ENCODE measurements around the gene NECAP2.
"Not testable (repeated sequence)": the region's sequence is repeated elsewhere in the genome, so short reads cannot be mapped to it uniquely, and the experiment has no call there.

The NECAP2 gene

DNA sequence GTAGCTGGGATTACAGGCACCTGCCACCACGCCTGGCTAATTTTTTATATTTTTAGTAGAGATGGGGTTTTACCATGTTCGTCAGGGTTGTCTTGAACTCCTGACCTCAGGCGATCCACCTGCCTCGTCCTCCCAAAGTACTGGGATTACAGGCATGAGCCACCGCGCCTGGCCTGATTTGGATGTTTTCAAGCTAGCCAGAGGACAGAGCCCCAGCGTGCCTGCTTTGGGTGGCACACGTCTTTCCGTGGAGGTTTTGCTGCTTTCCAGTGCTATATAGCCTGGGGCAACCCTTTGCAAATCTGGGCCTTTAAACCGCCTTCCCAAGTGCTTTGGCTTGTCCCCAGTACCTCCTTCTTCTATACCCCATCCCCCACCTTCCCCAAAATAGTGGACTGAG lies 15.6 kb downstream of the NECAP2 start:
- H3K4me1 Mint-ChIP-seq = not testable (repeated sequence)
- H3K27ac Mint-ChIP-seq = peak overlapping the region; percentile 60

DNA sequence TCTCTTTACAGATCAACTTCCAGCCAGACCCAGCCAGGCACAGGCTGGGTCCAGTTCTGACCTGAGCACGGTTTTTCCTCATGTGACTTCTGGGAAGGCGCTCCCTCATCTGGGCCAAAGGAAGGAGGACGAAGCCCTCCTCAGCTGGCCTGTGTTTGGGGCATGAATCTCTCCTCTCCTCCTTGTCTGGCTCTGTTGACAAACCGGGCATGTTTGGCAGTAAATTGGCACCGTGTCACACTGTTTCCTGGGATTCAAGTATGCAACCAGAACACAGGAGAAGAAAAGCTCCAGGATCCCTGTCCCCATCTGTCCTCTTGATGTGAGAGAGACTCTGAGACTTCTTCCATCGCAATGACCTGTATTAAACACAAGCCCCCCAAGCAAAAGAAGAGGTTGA lies 18.3 kb downstream of the NECAP2 start:
- no peaks in the 10 kb centered on the region for H3K4me1 Mint-ChIP-seq
- no peak overlapping the region for H3K27ac Mint-ChIP-seq
- H3K9me3 Mint-ChIP-seq = no peaks in the 10 kb centered on the region
- DNase-seq (ENCODE audit: low spot score in 2 of 2) (no peak), ATAC-seq (ENCODE audit: low read depth) (no peak)
- H3K36me3 Mint-ChIP-seq = peaks cover 19% of the 10 kb centered on the region
- no peaks in the 10 kb centered on the region for H3K27me3 Mint-ChIP-seq
- no peak overlapping the region for H3K4me3 Mint-ChIP-seq

More for the DNA sequence above, 15.6 kb downstream of the NECAP2 start:
- H3K4me3 Mint-ChIP-seq; DNase-seq (ENCODE audit: low spot score in 2 of 2); H3K9me3 Mint-ChIP-seq; H3K27me3 Mint-ChIP-seq; ATAC-seq (ENCODE audit: low read depth): not testable (repeated sequence)
- peaks cover 23% of the 10 kb centered on the region for H3K36me3 Mint-ChIP-seq

DNA sequence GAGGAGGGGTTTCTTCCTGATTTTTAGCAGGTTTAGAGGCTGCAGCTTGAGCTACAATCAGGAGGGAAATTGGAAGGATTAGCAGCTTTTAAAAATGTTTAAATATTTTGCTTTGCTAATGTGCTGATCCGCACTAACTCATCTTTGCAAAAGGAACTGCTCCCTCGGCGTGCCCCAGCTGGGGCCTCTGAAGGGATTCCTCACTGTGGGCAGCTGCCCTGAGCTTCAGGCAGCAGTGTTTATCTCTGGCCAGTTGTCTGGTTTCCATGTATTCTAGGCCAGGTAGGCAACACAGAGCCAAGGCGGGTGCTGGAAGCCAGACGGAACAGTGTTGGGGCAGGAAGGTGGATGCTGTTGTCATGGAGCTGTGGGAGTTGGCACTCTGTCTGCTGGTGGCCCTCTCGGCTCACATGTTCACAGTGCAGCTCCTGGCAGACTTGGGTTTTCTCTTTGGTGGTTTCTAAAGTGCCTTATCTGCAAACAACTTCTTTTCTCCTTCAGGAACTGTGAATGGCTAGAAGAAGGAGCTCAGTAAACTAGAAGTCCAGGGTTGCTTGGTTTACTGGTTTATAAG lies 18.9 kb downstream of the NECAP2 start:
- no peak for DNase-seq (ENCODE audit: low spot score in 2 of 2)
- no peak for ATAC-seq (ENCODE audit: low read depth)
- H3K27me3 Mint-ChIP-seq = no peaks in the 10 kb centered on the region
- no peaks in the 10 kb centered on the region for H3K9me3 Mint-ChIP-seq
- H3K36me3 Mint-ChIP-seq = peaks cover 19% of the 10 kb centered on the region
- no peaks in the 10 kb centered on the region for H3K4me1 Mint-ChIP-seq
- no peak overlapping the region for H3K4me3 Mint-ChIP-seq
- no peak overlapping the region for H3K27ac Mint-ChIP-seq

DNA sequence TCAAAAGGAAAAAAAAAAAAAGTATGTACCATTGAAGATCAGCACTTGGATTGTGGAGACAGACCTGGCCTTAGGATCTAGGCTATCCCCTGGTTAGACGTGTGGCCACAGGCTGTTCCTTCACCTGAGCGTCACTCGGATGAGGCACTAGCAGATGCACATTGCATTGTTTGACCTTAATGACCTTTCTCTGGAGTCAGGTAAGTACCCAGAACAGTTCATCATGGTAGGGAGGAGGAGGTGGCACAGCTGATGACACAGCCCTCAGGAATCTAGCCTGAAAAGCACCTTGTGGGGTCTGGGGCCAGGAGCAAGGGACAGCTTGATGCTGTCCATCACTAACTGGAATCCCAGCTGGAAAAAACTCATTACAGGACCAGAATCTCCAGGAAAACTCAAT lies 21.2 kb downstream of the NECAP2 start:
- no peak overlapping the region for H3K27ac Mint-ChIP-seq
- ATAC-seq (ENCODE audit: low read depth) (no peak), DNase-seq (ENCODE audit: low spot score in 2 of 2) (no peak)
- H3K27me3 Mint-ChIP-seq = no peaks in the 10 kb centered on the region
- peaks cover 13% of the 10 kb centered on the region for H3K36me3 Mint-ChIP-seq
- no peaks in the 10 kb centered on the region for H3K4me1 Mint-ChIP-seq
- H3K9me3 Mint-ChIP-seq = no peaks in the 10 kb centered on the region
- H3K4me3 Mint-ChIP-seq = no peak overlapping the region

DNA sequence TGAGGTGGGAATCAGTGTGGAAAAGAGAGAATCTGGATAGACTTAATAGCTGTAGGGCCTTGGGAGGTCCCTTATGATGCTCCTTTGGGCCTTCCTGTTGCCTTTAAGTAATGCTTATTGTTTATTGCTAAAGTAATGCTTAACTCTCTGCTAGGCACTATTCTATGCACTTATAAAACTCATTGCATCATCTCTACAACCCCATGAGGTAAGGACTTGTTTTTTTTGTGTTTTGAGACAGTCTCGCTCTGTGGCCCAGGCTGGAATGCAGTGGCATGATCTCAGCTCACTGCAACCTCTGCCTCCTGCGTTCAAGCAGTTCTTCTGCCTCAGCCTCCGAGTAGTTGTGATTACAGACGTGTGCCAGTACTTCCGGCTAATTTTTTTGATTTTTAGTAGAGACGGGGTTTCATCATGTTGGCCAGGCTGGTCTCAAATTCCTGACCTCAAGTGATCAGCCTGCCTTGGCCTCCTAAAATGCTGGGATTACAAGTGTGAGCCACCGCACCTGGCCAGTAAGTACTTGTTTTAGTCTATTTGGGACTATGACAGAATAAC lies 22.3 kb downstream of the NECAP2 start:
- Mint-ChIP-seq H3K27ac (no peak overlapping the region), H3K4me1 (no peaks in the 10 kb centered on the region), H3K4me3 (no peak overlapping the region), H3K36me3 (peaks cover 13% of the 10 kb centered on the region), H3K9me3 (no peaks in the 10 kb centered on the region), H3K27me3 (no peaks in the 10 kb centered on the region)
- no peak for DNase-seq (ENCODE audit: low spot score in 2 of 2)
- ATAC-seq (ENCODE audit: low read depth) = no peak

DNA sequence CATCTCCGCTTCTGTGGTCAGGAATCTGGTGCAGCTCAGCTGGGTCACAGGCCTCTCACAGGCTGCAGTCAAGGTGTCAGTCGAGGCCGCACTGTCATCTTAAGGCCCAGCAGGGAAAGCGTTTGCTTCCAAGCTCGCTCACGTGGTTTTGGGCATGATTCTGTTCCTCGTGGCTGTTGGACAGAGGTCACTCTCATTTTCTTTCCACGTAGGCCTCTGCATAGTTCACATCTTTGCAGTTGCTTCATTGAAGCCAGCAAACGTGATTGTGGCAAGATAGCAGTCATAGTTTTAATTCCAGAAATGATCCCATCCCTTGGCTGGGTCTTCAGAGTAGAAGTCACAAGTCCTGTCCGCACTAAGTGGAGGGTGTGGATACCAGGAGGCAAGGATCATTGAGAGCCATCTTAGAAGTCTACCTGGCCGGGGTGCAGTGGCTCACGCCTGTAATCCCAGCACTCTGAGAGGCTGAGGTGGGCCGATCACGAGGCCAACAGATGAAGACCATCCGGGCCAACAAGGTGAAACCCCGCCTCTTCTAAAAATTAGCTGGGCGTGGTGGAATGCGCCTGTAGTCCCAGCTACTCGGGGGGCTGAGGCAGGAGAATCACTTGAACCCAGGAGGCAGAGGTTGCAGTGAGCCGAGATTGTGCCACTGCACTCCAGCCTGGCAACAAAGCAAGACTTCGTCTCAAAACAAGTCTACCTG lies 24.5 kb downstream of the NECAP2 start:
- DNase-seq (ENCODE audit: low spot score in 2 of 2) = no peak
- H3K9me3 Mint-ChIP-seq = no peaks in the 10 kb centered on the region
- H3K27me3 Mint-ChIP-seq = no peaks in the 10 kb centered on the region
- H3K27ac Mint-ChIP-seq = no peak overlapping the region
- no peak for ATAC-seq (ENCODE audit: low read depth)
- H3K4me1 Mint-ChIP-seq = no peaks in the 10 kb centered on the region
- H3K36me3 Mint-ChIP-seq = peaks cover 12% of the 10 kb centered on the region
- H3K4me3 Mint-ChIP-seq = no peak overlapping the region

DNA sequence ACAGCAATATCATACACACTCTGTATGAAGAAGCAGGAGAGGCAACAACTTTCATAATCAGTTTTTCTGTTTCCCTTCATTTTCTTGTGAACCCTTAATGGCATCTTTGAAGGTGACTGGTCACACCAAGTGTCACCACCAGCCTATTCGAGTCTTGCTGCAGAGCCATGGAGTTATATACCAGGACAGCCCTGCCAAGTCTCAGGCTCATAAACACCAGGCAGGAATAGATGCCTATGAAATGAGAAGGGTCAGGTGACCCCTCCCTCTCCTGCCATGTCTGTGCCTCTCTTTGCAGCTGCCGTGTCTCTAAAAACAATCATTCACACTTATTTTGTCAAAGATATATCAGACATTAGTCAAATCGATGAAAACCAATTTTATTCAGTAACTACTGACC lies 28.0 kb downstream of the NECAP2 start:
- Mint-ChIP-seq H3K4me1 (no peaks in the 10 kb centered on the region), H3K9me3 (no peaks in the 10 kb centered on the region), H3K27ac (no peak overlapping the region), H3K36me3 (peaks cover 16% of the 10 kb centered on the region), H3K27me3 (no peaks in the 10 kb centered on the region), H3K4me3 (no peak overlapping the region)
- ATAC-seq (ENCODE audit: low read depth) = no peak
- no peak for DNase-seq (ENCODE audit: low spot score in 2 of 2)

DNA sequence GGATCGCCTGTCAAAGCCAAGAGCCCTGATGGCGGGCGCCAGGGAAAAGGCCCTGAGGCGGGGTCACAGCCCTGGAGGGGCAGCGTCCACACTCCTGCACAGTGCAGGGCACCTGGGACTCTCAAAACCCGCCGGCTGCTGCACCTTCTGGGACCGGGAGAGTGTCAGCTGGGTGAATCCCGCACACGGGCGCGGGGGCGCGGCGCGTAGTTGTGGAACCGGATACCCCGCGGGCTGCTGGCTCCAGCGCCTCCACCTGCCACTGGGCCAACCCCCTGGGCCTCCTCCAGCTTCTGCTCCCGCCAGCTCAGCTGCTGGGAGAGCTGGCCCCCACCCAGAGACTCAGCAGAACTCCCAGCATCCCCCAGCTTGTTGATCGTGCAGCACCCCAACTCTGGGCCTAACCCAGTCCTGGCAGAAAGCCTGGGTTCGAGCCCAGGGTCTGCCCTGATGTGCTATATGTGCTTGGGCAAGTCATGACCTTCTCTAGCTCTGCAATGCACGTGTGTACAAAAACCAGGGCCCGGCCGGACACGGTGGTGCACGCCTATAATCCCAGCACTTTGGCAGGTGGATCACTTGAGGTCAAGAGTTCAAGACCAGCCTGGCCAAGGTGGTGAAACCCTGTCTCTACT lies 33.8 kb downstream of the NECAP2 start:
- no peak for DNase-seq (ENCODE audit: low spot score in 2 of 2)
- Mint-ChIP-seq H3K36me3 (peaks cover 27% of the 10 kb centered on the region), H3K27ac (no peak overlapping the region), H3K27me3 (no peaks in the 10 kb centered on the region), H3K9me3 (no peaks in the 10 kb centered on the region), H3K4me1 (no peaks in the 10 kb centered on the region), H3K4me3 (no peak overlapping the region)
- ATAC-seq (ENCODE audit: low read depth) = no peak

DNA sequence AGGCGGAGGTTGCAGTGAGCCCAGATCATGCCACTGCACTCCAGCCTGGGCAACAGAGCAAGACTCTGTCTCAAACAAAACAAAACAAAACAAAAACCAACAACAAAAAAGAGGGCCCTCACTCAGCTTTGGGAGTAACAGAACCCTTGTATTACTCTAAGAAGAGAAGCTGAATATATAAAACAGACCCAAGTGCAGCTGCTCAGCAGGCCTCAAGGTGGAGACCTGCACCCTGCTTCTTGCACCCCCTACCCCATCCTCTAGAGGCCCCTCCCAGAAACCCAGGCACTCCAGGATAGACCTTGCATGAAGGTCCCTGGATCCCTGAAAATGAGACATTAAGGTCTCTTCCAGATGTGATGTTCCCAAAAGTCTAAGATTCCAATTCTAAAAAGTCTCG lies 34.4 kb downstream of the NECAP2 start:
- H3K27ac Mint-ChIP-seq; H3K4me3 Mint-ChIP-seq; H3K4me1 Mint-ChIP-seq; H3K9me3 Mint-ChIP-seq; ATAC-seq (ENCODE audit: low read depth); DNase-seq (ENCODE audit: low spot score in 2 of 2); H3K27me3 Mint-ChIP-seq: not testable (repeated sequence)
- peaks cover 25% of the 10 kb centered on the region for H3K36me3 Mint-ChIP-seq

DNA sequence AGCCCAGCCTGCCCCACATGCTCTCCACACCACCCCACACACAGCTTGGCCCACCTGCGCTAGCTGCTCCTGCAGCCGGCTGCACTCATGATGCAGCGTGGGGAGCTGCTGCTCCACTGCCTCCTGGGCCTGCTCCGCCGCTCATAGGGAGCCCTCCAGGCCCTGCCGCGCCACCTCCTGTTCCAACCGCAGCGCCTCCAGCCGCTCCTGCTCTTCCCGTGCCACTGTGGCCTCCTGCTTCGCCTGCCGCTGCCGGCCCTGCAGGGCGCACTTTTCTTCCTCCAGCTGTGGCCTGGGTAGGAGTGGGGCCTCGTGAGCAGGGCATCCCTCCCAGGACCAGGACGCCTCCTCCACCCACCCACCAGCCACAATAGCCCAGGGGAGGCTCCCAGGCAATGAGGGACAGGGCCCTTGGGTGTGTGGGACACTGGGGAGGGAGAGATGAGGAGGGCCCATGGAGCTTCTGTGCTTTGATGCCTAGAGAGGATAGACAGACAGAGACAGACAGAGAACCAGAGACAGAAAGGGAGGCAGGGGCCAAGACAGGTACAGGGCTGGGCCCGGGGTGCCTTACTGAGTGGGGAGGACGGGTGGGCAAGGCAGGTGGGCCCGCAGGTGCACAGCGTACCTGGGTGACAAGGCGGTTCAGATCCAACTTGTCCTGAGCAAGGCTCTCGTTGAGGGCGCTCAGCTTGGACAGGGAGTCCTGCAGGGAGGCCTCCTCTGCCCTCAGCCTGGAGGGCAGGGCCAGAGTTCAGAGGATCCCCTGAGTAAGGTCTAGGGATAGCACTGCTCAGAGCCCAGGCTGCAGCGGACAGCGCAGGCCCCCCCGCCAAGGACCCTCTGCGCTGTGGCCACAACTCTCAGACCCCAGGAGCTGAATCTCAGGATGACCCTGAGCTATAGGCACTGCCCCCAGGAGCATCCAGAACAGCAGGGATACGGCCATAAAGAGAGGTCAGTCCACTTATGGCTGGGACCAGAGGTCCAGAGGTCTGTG lies 35.5 kb downstream of the NECAP2 start:
- H3K4me1 Mint-ChIP-seq; ATAC-seq (ENCODE audit: low read depth); H3K27ac Mint-ChIP-seq; H3K4me3 Mint-ChIP-seq; H3K27me3 Mint-ChIP-seq; H3K9me3 Mint-ChIP-seq; DNase-seq (ENCODE audit: low spot score in 2 of 2): not testable (repeated sequence)
- H3K36me3 Mint-ChIP-seq = peaks cover 29% of the 10 kb centered on the region

DNA sequence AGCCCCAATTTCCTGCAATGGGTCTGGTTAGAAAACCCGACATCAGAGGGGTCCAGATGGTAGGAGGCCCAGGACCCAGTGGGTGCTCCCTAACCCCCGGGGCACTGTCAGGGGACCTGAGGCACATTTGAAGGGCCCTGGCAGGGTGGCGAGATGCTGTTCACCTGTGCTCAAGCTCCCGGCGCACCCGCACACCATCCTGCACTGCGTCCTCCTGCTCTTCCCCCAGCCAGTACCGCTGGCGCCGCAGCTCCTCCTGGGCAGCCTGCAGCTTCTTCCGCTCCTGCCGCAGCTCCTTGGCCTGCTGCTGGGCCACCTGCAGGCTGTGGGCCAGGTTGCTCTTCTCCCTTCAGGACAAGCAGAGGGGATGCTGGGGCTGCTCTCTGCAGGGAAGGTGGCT lies 37.6 kb downstream of the NECAP2 start:
- peaks cover 26% of the 10 kb centered on the region for H3K36me3 Mint-ChIP-seq
- H3K9me3 Mint-ChIP-seq = no peaks in the 10 kb centered on the region
- no peak overlapping the region for H3K27ac Mint-ChIP-seq
- DNase-seq (ENCODE audit: low spot score in 2 of 2) (no peak), ATAC-seq (ENCODE audit: low read depth) (no peak)
- H3K4me1 Mint-ChIP-seq = no peaks in the 10 kb centered on the region
- H3K4me3 Mint-ChIP-seq = no peak overlapping the region
- H3K27me3 Mint-ChIP-seq = no peaks in the 10 kb centered on the region

DNA sequence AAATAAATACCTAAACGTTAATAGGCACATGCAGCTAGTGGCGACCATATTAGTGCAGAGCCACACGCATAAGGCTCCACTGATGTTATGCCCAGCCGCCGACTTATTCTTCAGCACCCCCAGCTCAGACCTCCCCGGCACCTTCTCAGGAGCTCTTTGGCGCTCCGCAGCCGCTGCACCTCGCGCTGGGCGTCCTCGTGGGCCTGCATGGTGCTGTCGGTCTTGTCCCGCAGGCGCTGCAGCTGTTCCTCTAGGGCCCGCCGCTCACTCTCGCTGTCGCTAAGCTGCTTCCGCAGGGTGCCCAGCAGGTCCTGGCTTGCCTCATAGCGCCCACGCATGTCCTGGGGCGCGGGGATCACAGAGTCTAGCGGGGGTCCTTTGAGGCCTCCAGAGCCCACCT lies 42.6 kb downstream of the NECAP2 start:
- not testable (repeated sequence) for DNase-seq (ENCODE audit: low spot score in 2 of 2); H3K4me1 Mint-ChIP-seq; H3K9me3 Mint-ChIP-seq; H3K27me3 Mint-ChIP-seq; H3K4me3 Mint-ChIP-seq; ATAC-seq (ENCODE audit: low read depth); H3K27ac Mint-ChIP-seq
- peaks cover 22% of the 10 kb centered on the region for H3K36me3 Mint-ChIP-seq

DNA sequence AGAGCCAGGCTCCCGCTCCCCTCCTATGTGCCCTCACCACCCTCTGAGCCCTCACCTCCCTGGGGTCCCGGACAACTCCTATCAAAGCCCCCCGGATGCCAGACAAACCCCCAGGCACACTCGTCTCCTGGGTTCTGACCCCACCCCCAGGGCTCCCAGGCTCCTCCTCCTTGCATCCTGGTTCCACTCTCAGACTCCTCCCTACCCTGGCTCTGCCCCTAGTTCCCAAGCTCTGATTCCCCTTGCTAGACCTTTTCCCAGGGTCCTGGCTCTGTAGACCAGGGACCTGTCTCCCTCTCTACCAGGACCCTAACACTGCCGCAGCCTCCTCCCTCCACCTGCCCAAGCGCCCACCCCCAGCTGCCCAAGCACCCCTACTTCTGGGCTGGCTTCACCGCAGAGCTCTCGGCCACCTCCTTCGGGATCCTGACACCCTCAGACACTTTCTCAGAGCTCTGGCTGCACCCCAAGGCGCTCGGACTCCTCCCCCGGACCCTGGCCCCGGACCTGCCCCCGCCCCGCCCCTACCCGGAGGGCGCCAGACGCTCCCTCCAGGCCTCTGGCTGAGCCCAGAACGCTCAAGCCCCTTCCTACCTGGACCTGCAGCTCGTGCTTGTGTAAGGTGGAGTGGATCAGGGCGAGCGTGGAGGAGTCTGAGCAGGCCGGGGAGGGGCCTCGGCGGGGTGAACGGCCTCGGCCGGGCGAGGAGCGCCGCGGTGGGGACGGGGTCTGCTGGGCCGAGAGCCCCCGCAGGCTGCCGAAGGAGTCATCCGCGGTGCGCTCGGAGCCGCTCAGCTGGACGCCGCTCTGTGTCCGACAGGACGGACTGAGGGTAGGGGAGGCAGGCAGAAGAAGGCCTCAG lies 43.3 kb downstream of the NECAP2 start:
- not testable (repeated sequence) for H3K27ac Mint-ChIP-seq; DNase-seq (ENCODE audit: low spot score in 2 of 2); H3K27me3 Mint-ChIP-seq; ATAC-seq (ENCODE audit: low read depth); H3K4me3 Mint-ChIP-seq; H3K9me3 Mint-ChIP-seq; H3K4me1 Mint-ChIP-seq
- peaks cover 19% of the 10 kb centered on the region for H3K36me3 Mint-ChIP-seq
